ENCODE measurements around the gene TRPM3.

TRPM3 gene

GRCh38 chr9:70569791-70570190 is 551.6 kb downstream of the TRPM3 start:
- DNase-seq = no peak

- no peak for DNase-seq
These were observed 552.2 kb downstream of the TRPM3 start for GRCh38 chr9:70569070-70569772.

- DNase-seq = no peak
These were observed 553.9 kb downstream of the TRPM3 start for GRCh38 chr9:70567511-70567910.

- peak; percentile 68 for DNase-seq
These were observed 554.7 kb downstream of the TRPM3 start for GRCh38 chr9:70566751-70567150.

GRCh38 chr9:70566066-70566465 is 555.4 kb downstream of the TRPM3 start:
- peak; percentile 6 for DNase-seq

GRCh38 chr9:70564468-70565335 is 556.7 kb downstream of the TRPM3 start:
- no peak for DNase-seq

- DNase-seq = no peak
These were observed 557.8 kb downstream of the TRPM3 start for GRCh38 chr9:70563431-70564204.

- DNase-seq = no peak
These were observed 558.4 kb downstream of the TRPM3 start for GRCh38 chr9:70563010-70563409.

GRCh38 chr9:70561786-70562395 is 559.5 kb downstream of the TRPM3 start:
- DNase-seq = no peak

GRCh38 chr9:70561111-70561510 is 560.3 kb downstream of the TRPM3 start:
- peak; percentile 46 for DNase-seq

GRCh38 chr9:70559102-70559501 is 562.3 kb downstream of the TRPM3 start:
- DNase-seq = no peak

- no peak for DNase-seq
These were observed 563.6 kb downstream of the TRPM3 start for GRCh38 chr9:70557661-70558369.

- DNase-seq = no peak
These were observed 564.6 kb downstream of the TRPM3 start for GRCh38 chr9:70556771-70557170.

- DNase-seq = no peak
These were observed 566.5 kb downstream of the TRPM3 start for GRCh38 chr9:70554881-70555280.

- DNase-seq = peak; percentile 45
These were observed 567.4 kb downstream of the TRPM3 start for GRCh38 chr9:70553707-70554673.

- no peak for DNase-seq
These were observed 568.9 kb downstream of the TRPM3 start for GRCh38 chr9:70552561-70552960.

- no peak for DNase-seq
These were observed 569.6 kb downstream of the TRPM3 start for GRCh38 chr9:70551801-70552200.

- no peak for DNase-seq
These were observed 570.0 kb downstream of the TRPM3 start for GRCh38 chr9:70551396-70551795.

- DNase-seq = no peak
These were observed 571.5 kb downstream of the TRPM3 start for GRCh38 chr9:70549926-70550325.

- no peak for DNase-seq
These were observed 579.0 kb downstream of the TRPM3 start for GRCh38 chr9:70542311-70542931.

GRCh38 chr9:70540016-70540415 is 581.4 kb downstream of the TRPM3 start:
- DNase-seq = no peak
